Prostate gland (tissue), 2 donors: Measurements from ENCODE around the gene SPNS2. TPM values are rescaled to one million over a fixed set of nuclear protein-coding genes. Genes with fewer than 3 reads are reported as not detected.
"Not testable (repeated sequence)": the region's sequence is repeated elsewhere in the genome, so short reads cannot be mapped to it uniquely, and the experiment has no call there.

Source experiments
- DNase-seq: peaks from one replicate; pipeline ENCODE4 v3.0.0-alpha.2; 2019; ENCODE audit warnings: low spot score
- H3K27ac ChIP-seq, 2 donors: fragments of 200-600 bp; sonication (generic); 2 replicates each; pipeline ENCODE4 v1.5.1; 2017 to 2019
- H3K27me3 ChIP-seq: fragments of 200-600 bp; sonication (generic); replicated peaks from 2 replicates; pipeline ENCODE4 v1.5.1; 2019; ENCODE audit not compliant: insufficient read depth
- H3K36me3 ChIP-seq, 2 donors: fragments of 200-600 bp; sonication (generic); 1 replicate in 1 of 2; 2 replicates in 1 of 2; pipeline versions ENCODE4 v1.5.1 to v1.8.1; 2017 to 2019
- H3K4me1 ChIP-seq: fragments of 200-600 bp; sonication (generic); replicated peaks from 2 replicates; pipeline ENCODE4 v1.5.1; 2019
- H3K4me3 ChIP-seq, 2 donors: fragments of 200-600 bp; sonication (generic); 2 replicates each; pipeline ENCODE4 v1.5.1; 2017 to 2019
- H3K9me3 ChIP-seq: fragments of 200-600 bp; sonication (generic); 2 replicates; pipeline ENCODE4 v1.5.1; 2017
- CTCF ChIP-seq, 4 experiments: fragments of 200-600 bp in 2 of 4; fragments of 450-650 bp in 2 of 4; sonication (generic) in 2 of 4; IDR thresholded peaks; 1 replicate in 3 of 4; 2 replicates in 1 of 4; pipeline ENCODE4 v1.5.1; 2016 to 2019; ENCODE audit warnings: antibody characterized with exemption in 4 of 4, mild to moderate bottlenecking in 2 of 4, moderate library complexity in 2 of 4
- POLR2A ChIP-seq: fragments of 450-650 bp; IDR thresholded peaks from one replicate; pipeline ENCODE4 v1.6.1; 2016; ENCODE audit warnings: antibody characterized with exemption, mild to moderate bottlenecking
- POLR2AphosphoS5 ChIP-seq: sonication (generic); formaldehyde crosslinking; IDR thresholded peaks from one replicate; pipeline ENCODE4 v1.6.1; 2017; ENCODE audit warnings: antibody characterized with exemption
- WGBS: methylation state at CpG from one replicate; pipeline ENCODE4 v1.1.5; 2018; 5-methylcytosine and 5-hydroxymethylcytosine counted together
- intact Hi-C: fragments of 100-400 bp; cut with DNase I; formaldehyde crosslinking; loops from one replicate; pipeline ENCODE4 v1.14.2; 2022
- total RNA-seq, 2 donors: library from RNA; depleted of rRNA; stranded (reverse); fragments of >200 nt; gene quantifications; one replicate each; pipeline ENCODE4 v1.1.0, GENCODE V29; 2016

SPNS2 gene
- total RNA-seq, 2 donors from 2014 or later, result 6.6 to 14.0 TPM

- Histone ChIP-seq H3K4me3 (no peak overlapping the region), H3K9me3 (no peaks in the 10 kb centered on the region), H3K4me1 (no peaks in the 10 kb centered on the region), H3K27ac (no peak overlapping the region), H3K27me3 (no peaks in the 10 kb centered on the region), H3K36me3 (no peaks in the 10 kb centered on the region)
- DNase-seq, result no peak
- TF ChIP-seq POLR2A (no peak), CTCF (IDR thresholded peaks at IDR 0.05) (no peak), POLR2AphosphoS5 (no peak)
- intact Hi-C loops, result no loop called here
- WGBS, result 90% methylated on average over 6 of the region's 8 CpGs
Measured at GRCh38 chr17:4577386-4577993, 78.8 kb downstream of the SPNS2 start.

- H3K27ac ChIP-seq, intact Hi-C loops, H3K27me3 ChIP-seq, DNase-seq, H3K4me3 ChIP-seq, H3K4me1 ChIP-seq, H3K9me3 ChIP-seq, H3K36me3 ChIP-seq: not testable (repeated sequence)
- WGBS, result 96% methylated on average over 21 of the region's 24 CpGs
Measured at GRCh38 chr17:4578349-4578748, 79.7 kb downstream of the SPNS2 start.

- no peak for DNase-seq
Measured at GRCh38 chr17:4579678-4580077, 81.0 kb downstream of the SPNS2 start.

GRCh38 chr17:4580291-4580690 lies 81.6 kb downstream of the SPNS2 start:
- no peaks in the 10 kb centered on the region for H3K9me3 ChIP-seq
- TF ChIP-seq POLR2AphosphoS5 (no peak), POLR2A (no peak)
- no peak for DNase-seq
- no peak overlapping the region for H3K4me3 ChIP-seq
- H3K27ac ChIP-seq, result no peak overlapping the region
- peaks cover 5% of the 10 kb centered on the region for H3K27me3 ChIP-seq
- H3K4me1 ChIP-seq, result no peaks in the 10 kb centered on the region
- no peaks in the 10 kb centered on the region for H3K36me3 ChIP-seq
- WGBS, result 71% methylated on average over 5 of the region's 7 CpGs
- intact Hi-C loops, result no loop called here

More at GRCh38 chr17:4579678-4580077, 81.0 kb downstream of the SPNS2 start:
- Histone ChIP-seq H3K4me3 (no peak overlapping the region), H3K27me3 (peaks cover 5% of the 10 kb centered on the region), H3K9me3 (no peaks in the 10 kb centered on the region), H3K36me3 (no peaks in the 10 kb centered on the region), H3K4me1 (no peaks in the 10 kb centered on the region), H3K27ac (no peak overlapping the region)
- WGBS, result 52% methylated on average over 11 of the region's 11 CpGs
- no peak for TF ChIP-seq POLR2AphosphoS5
- no peak for TF ChIP-seq CTCF (IDR thresholded peaks at IDR 0.05)
- intact Hi-C loops, result no loop called here

- DNase-seq, result no peak
- TF ChIP-seq POLR2A (no peak), CTCF (IDR thresholded peaks at IDR 0.05) (no peak), POLR2AphosphoS5 (no peak)
- no peak overlapping the region for H3K27ac ChIP-seq
- no peaks in the 10 kb centered on the region for H3K36me3 ChIP-seq
- no peaks in the 10 kb centered on the region for H3K4me1 ChIP-seq
- intact Hi-C loops, result no loop called here
- H3K27me3 ChIP-seq, result peaks cover 5% of the 10 kb centered on the region
- 61% methylated on average over 7 of the region's 7 CpGs for WGBS
- H3K9me3 ChIP-seq, result no peaks in the 10 kb centered on the region
- H3K4me3 ChIP-seq, result no peak overlapping the region
Measured at GRCh38 chr17:4582101-4582501, 83.4 kb downstream of the SPNS2 start.

GRCh38 chr17:4582691-4583090 lies 84.0 kb downstream of the SPNS2 start:
- no peak for DNase-seq
- intact Hi-C loops, result no loop called here
- H3K27me3 ChIP-seq, result peaks cover 5% of the 10 kb centered on the region
- H3K27ac ChIP-seq, result no peak overlapping the region
- no peaks in the 10 kb centered on the region for H3K9me3 ChIP-seq
- no peak overlapping the region for H3K4me3 ChIP-seq
- H3K36me3 ChIP-seq, result no peaks in the 10 kb centered on the region
- no peaks in the 10 kb centered on the region for H3K4me1 ChIP-seq
- TF ChIP-seq POLR2A (no peak), CTCF (IDR thresholded peaks at IDR 0.05) (no peak), POLR2AphosphoS5 (no peak)
- 86% methylated on average over 8 of the region's 8 CpGs for WGBS
